HG03460 (cell line): ENCODE data around the gene HMGXB4.

ENCODE experiments used
- ATAC-seq: cut with Tn5 transposase; IDR thresholded peaks from one replicate; pipeline ENCODE4 v1.9.1; 2021; ENCODE audit not compliant: unreplicated experiment

Gene HMGXB4

GRCh38 chr22:35253946-35254345 lies 3.3 kb upstream of the HMGXB4 start:
- no peak for ATAC-seq

DNA sequence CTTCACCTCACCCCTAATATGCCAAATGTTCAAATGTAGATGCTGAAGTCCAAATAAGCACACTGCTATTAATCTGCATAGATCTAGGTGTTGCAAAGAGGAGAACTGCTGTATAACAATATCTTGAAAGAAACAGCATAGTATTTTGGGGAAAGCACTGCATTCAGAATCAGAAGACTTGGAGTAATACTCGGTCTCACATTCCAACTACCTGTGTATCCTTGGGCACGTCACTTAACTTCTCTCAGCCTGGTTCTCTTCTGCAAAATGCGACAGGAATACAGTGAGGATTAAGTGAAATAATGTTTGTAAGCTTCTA lies 332 bp upstream of the HMGXB4 start:
- ATAC-seq: peak; percentile 26

- no peak for ATAC-seq
Measured at GRCh38 chr22:35258191-35258988, 1.1 kb downstream of the HMGXB4 start.

- ATAC-seq: no peak
Measured at GRCh38 chr22:35264986-35265385, 7.7 kb downstream of the HMGXB4 start.

DNA sequence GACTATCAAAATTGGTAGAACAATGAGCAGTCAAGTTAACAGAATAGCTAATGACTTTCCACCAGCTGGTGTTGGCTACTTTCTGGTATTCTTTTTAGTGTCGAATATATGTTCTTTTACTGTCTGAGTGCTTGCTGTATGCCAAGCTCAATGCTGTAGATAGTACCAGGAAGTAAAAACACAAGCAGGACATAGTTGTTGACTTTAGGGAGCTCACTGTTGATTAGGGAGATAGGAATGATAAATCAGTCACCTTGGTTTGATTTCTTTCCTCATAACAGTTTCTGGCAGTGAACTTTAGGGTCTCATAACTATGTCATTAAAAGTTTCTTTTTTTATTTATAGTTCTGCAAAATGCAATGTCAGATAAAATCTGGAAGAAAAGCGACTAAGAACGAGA lies 9.0 kb downstream of the HMGXB4 start:
- ATAC-seq: no peak

DNA sequence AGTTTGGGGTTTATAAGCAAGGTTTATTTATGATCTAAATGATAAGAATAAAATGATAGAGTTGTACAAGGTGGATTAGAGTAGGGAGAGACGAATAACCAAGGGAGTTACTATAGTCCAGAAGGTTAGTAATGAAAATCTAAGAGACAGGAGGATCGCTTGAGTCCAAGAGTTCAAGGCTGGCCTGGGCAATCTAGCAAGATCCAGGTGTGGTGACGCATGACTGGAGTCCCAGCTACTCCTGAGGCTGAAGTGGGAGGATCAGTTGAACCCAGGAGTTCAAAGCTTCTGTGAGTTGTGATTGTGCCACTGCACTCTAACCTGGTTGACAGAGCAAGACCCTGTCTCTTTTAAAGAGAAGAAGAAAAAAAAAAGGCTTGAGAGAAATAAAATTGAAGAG lies 12.3 kb downstream of the HMGXB4 start:
- ATAC-seq: no peak

DNA sequence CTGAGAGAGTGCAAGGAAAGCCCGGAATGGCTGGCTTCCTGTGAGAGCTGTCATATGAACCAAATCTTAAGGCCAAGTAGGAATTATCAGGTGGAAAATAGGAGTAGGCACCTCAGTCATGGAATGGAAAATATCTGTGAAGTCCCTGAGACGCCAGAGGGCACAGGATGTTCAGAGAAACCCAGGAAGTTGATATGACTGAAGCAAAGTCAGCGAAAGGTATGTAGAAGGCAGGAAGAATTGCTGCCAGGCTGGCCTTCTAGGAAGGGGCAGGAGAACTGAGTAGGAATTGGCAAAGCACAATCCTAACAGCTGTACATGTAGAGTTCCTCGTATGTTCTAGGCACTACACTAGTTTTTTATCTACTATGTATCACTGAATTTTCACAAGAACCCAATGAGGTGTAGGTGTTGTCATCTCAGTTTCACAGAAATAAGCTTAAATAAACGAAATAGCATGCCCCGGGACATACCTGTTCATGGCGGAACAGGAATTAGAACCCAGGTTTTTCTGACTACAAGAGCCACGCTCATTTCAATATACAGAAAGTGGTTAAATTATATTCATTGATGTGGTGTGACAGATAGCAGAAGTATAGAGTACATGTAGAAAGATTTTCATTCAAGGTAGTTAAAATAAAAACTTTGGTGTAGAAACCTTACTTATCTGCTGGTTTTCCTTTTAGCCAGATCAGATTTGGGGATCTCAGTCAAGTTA lies 17.0 kb downstream of the HMGXB4 start:
- no peak for ATAC-seq

DNA sequence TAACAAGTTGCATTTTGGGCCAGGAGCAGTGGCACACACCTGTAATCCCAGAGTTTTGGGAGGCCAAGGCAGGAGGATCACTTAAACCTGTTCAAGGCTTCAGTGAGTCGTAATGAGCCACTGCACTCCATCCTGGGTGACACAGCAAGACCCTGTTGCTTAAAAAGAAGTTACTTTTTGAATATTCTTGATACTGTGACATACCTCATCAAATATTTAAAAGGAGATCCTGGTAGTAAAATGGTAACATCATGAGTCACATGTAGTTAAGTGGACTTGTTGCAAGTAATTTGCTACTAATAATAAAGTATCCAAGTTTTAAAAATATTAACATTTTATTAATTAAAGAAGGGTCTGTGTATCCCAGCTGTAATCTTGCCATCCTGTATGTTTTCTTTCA lies 18.3 kb downstream of the HMGXB4 start:
- ATAC-seq: no peak

GRCh38 chr22:35276019-35276418 lies 18.7 kb downstream of the HMGXB4 start:
- no peak for ATAC-seq

DNA sequence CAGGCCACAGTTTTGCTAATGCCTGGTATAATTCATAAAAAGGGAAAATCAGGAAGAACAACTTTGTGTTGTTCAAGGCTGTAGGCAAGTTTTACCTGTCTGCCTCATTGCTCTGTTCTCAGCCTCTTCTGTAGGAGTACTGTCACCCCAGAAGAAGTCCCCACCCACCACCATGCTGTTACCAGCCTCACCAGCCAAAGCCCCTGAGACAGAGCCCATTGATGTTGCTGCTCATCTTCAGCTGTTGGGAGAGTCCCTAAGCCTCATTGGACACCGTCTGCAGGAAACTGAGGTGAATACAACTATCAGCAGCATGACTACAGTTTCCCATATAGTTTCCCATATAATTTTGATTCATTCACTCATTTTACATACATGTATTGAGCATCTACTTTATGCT lies 30.8 kb downstream of the HMGXB4 start:
- no peak for ATAC-seq

GRCh38 chr22:35292786-35293185 lies 35.5 kb downstream of the HMGXB4 start:
- no peak for ATAC-seq

- ATAC-seq: no peak
Measured at GRCh38 chr22:35296051-35296450, 38.8 kb downstream of the HMGXB4 start.

DNA sequence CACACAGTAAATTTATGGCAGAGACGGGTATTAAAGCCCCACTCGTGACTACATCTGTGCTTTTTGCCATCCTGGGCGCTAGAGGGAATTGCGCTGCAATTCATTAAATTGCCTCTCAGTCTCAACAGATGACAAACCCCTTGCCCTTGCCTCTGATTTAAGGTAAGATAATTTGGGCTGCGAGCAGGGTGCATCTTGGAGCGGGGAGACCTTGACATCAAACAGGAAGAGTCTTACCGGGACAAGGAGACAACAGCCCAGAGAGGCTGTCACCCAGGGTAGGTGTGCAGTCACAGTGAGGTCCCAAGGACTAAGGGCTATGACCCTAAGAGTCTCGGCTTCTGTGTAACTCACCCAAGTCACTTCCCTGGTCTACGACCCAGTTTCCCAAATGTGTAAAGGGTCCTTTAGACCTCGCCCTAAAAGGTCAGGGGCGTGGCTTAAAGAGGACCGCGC lies 42.0 kb downstream of the HMGXB4 start:
- ATAC-seq: no peak

- ATAC-seq: peak; percentile 92
Measured at GRCh38 chr22:35299673-35300499, 42.6 kb downstream of the HMGXB4 start, which contains the start of gene TOM1. Gene TOM1 (plus strand): TSS chr22:35299894. CDS start chr22:35299929, 35 bp downstream.

DNA sequence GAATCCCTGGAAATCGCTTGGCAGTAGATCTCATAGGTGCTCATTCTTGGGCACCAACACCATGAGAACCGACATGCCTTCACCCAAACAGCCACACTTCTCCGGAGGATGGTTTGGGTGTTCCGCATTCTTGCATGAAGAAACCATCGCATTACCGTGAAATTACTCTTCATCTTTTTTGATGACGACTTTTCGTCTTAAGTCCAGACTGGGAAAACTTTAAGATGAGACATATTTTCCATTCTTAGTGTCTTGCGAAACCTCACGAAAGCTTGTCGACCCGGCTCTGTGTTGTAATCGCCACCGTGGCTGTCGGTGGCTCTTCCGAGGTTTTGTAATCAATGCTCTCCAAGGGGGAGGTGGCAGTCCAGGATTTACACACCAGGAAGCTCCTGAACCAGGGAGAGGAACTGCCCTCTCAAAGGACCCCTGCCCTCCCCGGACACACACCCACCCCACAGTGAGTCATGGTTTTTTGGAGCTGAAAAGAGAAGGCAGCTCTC lies 44.1 kb downstream of the HMGXB4 start:
- no peak for ATAC-seq

GRCh38 chr22:35303029-35303624 lies 45.8 kb downstream of the HMGXB4 start:
- ATAC-seq: no peak

DNA sequence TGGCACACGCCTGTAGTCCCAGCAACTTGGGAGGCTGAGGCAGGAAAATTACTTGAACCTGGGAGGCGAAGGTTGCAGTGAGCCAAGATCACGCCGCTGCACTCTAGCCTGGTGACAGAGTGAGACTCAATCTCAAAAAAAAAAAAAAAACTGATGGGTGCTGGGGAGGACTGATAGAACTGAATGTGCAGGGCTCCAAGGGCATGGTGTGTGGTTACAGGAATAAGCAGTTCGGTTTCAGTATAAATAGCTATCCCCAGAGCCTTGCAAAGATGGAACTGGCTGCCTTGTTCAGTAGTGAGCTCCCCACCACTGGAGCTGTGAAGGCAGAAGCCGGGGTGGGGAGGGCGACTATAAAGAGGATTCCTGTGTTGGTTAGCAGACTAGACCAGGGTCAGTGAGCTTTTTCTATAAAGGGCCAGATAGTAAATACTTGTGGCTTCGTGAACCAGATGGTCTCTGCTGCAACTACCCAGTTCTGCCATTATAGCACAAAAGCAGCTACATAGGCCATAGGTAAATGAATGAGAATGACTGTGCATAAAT lies 48.3 kb downstream of the HMGXB4 start:
- no peak for ATAC-seq

DNA sequence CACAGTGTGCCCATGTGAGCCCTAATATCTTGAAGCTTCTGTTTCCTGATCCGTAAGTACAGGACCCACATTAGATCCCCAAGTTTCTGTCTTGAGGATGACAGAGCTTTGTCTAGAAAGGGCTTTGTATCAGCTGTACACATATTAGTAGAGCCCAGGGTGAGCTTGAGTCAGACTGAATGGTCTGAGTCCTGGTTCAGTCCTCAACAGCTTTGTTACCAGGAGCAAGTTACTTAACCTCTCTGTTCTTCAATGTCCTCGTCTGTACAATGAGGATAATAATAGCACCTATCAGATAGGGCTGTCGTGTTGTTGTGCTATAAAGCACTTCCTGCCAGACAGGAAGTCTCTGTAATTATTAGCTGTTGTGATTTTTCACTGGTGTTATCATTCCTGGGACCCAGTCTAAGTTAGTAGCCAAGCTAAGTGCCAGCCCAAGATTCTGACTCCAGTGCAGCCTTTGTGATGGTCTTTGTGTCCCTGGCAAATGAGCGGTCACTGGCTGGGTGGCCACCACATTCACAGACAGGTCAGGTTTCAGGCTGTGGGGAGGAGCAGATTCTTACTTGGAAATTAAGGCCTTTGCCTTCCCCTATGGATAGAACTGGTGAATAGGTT lies 49.2 kb downstream of the HMGXB4 start:
- ATAC-seq: no peak

- ATAC-seq: no peak
Measured at GRCh38 chr22:35307372-35307771, 50.1 kb downstream of the HMGXB4 start.

GRCh38 chr22:35307892-35308291 lies 50.6 kb downstream of the HMGXB4 start:
- ATAC-seq: no peak
